NCI-H146 treated with DMSO at 0.1 percent for 48 hours (cell line): ENCODE measurements around the gene DIP2B.
"Not testable (repeated sequence)": the region's sequence is repeated elsewhere in the genome, so short reads cannot be mapped to it uniquely, and the experiment has no call there.

Source experiments
- DNase-seq: peaks from one replicate; lab custom pipeline; 2025; ENCODE audit not compliant: unreplicated experiment; lab: John Stamatoyannopoulos, UW

Gene DIP2B

GRCh38 chr12:50504798-50505674, at the start of gene DIP2B:
Gene DIP2B (plus strand): TSS chr12:50504985. CDS start chr12:50505141, 156 bp downstream.
- DNase-seq: peak; percentile 92

- no peak for DNase-seq
Observed at GRCh38 chr12:50458606-50459005, 46.2 kb upstream of the DIP2B start.

- DNase-seq: no peak
Observed at GRCh38 chr12:50467439-50467838, 37.3 kb upstream of the DIP2B start.

- no peak for DNase-seq
Observed at GRCh38 chr12:50477241-50477832, 27.4 kb upstream of the DIP2B start.

- DNase-seq: no peak
Observed at GRCh38 chr12:50482571-50482970, 22.2 kb upstream of the DIP2B start.

- no peak for DNase-seq
Observed at GRCh38 chr12:50483488-50483887, 21.3 kb upstream of the DIP2B start.

GRCh38 chr12:50488801-50489200, 16.0 kb upstream of the DIP2B start:
- no peak for DNase-seq

GRCh38 chr12:50498119-50498518, 6.7 kb upstream of the DIP2B start:
- not testable (repeated sequence) for DNase-seq

GRCh38 chr12:50505675-50506530, 1.1 kb downstream of the DIP2B start:
- no peak for DNase-seq

GRCh38 chr12:50506753-50507473, 2.1 kb downstream of the DIP2B start:
- DNase-seq: no peak

GRCh38 chr12:50507474-50507838, 2.7 kb downstream of the DIP2B start:
- DNase-seq: no peak

GRCh38 chr12:50507930-50508329, 3.1 kb downstream of the DIP2B start:
- no peak for DNase-seq

GRCh38 chr12:50508414-50508813, 3.6 kb downstream of the DIP2B start:
- DNase-seq: no peak

- DNase-seq: no peak
Observed at GRCh38 chr12:50508970-50509663, 4.3 kb downstream of the DIP2B start.

- no peak for DNase-seq
Observed at GRCh38 chr12:50514526-50515276, 9.9 kb downstream of the DIP2B start.

GRCh38 chr12:50515587-50515986, 10.8 kb downstream of the DIP2B start:
- no peak for DNase-seq

GRCh38 chr12:50517421-50518048, 12.8 kb downstream of the DIP2B start:
- DNase-seq: no peak

GRCh38 chr12:50518090-50518489, 13.3 kb downstream of the DIP2B start:
- DNase-seq: no peak

- DNase-seq: no peak
Observed at GRCh38 chr12:50519353-50519752, 14.6 kb downstream of the DIP2B start.
